Neuronal stem cell (in vitro differentiated cells): ENCODE results near the gene CRIP3.

Experiments used
- DNase-seq: peaks from one replicate; pipeline ENCODE4 v3.0.0-alpha.2; 2013; ENCODE audit warnings: low spot score
- H2AFZ ChIP-seq: one replicate; pipeline ENCODE4 v1.6.1; 2013; ENCODE audit warnings: mild to moderate bottlenecking, low read length, inconsistent platforms
- H2AK5ac ChIP-seq: 2 replicates; pipeline ENCODE4 v1.6.1; 2013; ENCODE audit warnings: low read depth, mild to moderate bottlenecking, inconsistent platforms, low read length, moderate library complexity, mixed read lengths
- H2BK120ac ChIP-seq: 2 replicates; pipeline ENCODE4 v1.6.1; 2013; ENCODE audit warnings: low read depth, mild to moderate bottlenecking, inconsistent platforms, low read length, moderate library complexity, mixed read lengths
- H2BK12ac ChIP-seq: one replicate; pipeline ENCODE4 v1.6.1; 2013; ENCODE audit warnings: low read length, inconsistent platforms
- H2BK15ac ChIP-seq: 2 replicates; pipeline ENCODE4 v1.6.1; 2013; ENCODE audit warnings: mild to moderate bottlenecking, low read length, inconsistent platforms, mixed read lengths
- H2BK5ac ChIP-seq: one replicate; pipeline ENCODE4 v1.6.1; 2013; ENCODE audit warnings: inconsistent platforms, mild to moderate bottlenecking, low read length, moderate library complexity
- H3K14ac ChIP-seq: one replicate; pipeline ENCODE4 v1.6.1; 2013; ENCODE audit warnings: low read length, inconsistent platforms
- H3K18ac ChIP-seq: 2 replicates; pipeline ENCODE4 v1.6.1; 2013; ENCODE audit warnings: low read length, inconsistent platforms
- H3K23ac ChIP-seq: 2 replicates; pipeline ENCODE4 v1.6.1; 2013; ENCODE audit warnings: low read depth, mild to moderate bottlenecking, mixed read lengths, low read length, inconsistent platforms; ENCODE audit not compliant: poor library complexity
- H3K27ac ChIP-seq: replicated peaks from 3 replicates; pipeline ENCODE4 v1.5.1; 2013; ENCODE audit warnings: low read length, inconsistent platforms
- H3K27me3 ChIP-seq, 3 experiments: 2 replicates each; pipeline ENCODE4 v1.6.1; 2013; ENCODE audit warnings: low read length in 3 of 3, mild to moderate bottlenecking in 2 of 3, inconsistent platforms in 1 of 3, low read depth in 1 of 3, mixed read lengths in 1 of 3, moderate library complexity in 1 of 3; ENCODE audit not compliant: control insufficient read depth in 3 of 3, insufficient read depth in 3 of 3
- H3K36me3 ChIP-seq, 2 donors: replicated peaks in 1 of 2; 2 replicates each; pipeline ENCODE4 v1.6.1; 2013; ENCODE audit warnings: low read length in 2 of 2; ENCODE audit not compliant: control insufficient read depth in 2 of 2, insufficient read depth in 2 of 2
- H3K4ac ChIP-seq: 2 replicates; pipeline ENCODE4 v1.6.1; 2013; ENCODE audit warnings: inconsistent platforms, mild to moderate bottlenecking, low read length, moderate library complexity
- H3K4me1 ChIP-seq, 2 donors: 1 replicate in 1 of 2; 2 replicates in 1 of 2; pipeline ENCODE4 v1.6.1; 2013; ENCODE audit warnings: low read length in 2 of 2, low read depth in 1 of 2; ENCODE audit not compliant: control insufficient read depth in 2 of 2, insufficient read depth in 1 of 2
- H3K4me2 ChIP-seq: one replicate; pipeline ENCODE4 v1.6.1; 2013; ENCODE audit warnings: mild to moderate bottlenecking, low read length, inconsistent platforms; ENCODE audit not compliant: insufficient read depth, poor library complexity, severe bottlenecking
- H3K4me3 ChIP-seq, 2 donors: 2 replicates each; pipeline ENCODE4 v1.5.1; 2013; ENCODE audit warnings: low read length in 2 of 2, mild to moderate bottlenecking in 2 of 2, inconsistent platforms in 1 of 2, moderate library complexity in 1 of 2
- H3K79me1 ChIP-seq: one replicate; pipeline ENCODE4 v1.6.1; 2013; ENCODE audit warnings: low read depth, mild to moderate bottlenecking, inconsistent platforms, low read length, moderate library complexity
- H3K9ac ChIP-seq: one replicate; pipeline ENCODE4 v1.6.1; 2013; ENCODE audit warnings: mild to moderate bottlenecking, low read depth, low read length, inconsistent platforms; ENCODE audit not compliant: poor library complexity
- H3K9me3 ChIP-seq, 2 donors: replicated peaks in 1 of 2; 2 replicates each; pipeline versions ENCODE3 to v1.6.1; 2013; ENCODE audit warnings: low read length in 2 of 2, mild to moderate bottlenecking in 2 of 2, inconsistent platforms in 1 of 2, low read depth in 1 of 2, mixed read lengths in 1 of 2, moderate library complexity in 1 of 2; ENCODE audit not compliant: control insufficient read depth in 2 of 2, insufficient read depth in 1 of 2
- H4K8ac ChIP-seq: one replicate; pipeline ENCODE4 v1.6.1; 2013; ENCODE audit warnings: low read depth, mild to moderate bottlenecking, inconsistent platforms, low read length, moderate library complexity
- H4K91ac ChIP-seq: one replicate; pipeline ENCODE4 v1.6.1; 2013; ENCODE audit warnings: low read length, low read depth, mild to moderate bottlenecking, inconsistent platforms; ENCODE audit not compliant: poor library complexity
- whole genome bisulfite sequencing, 2 donors: extraction: QIAGEN DNeasy Blood & Tissue Kit; methylation state at CpG; one replicate each; pipeline ENCODE4 v1.1.7; 2013; ENCODE audit warnings: missing lambda C conversion rate in 2 of 2, mixed read lengths in 1 of 2; ENCODE audit not compliant: insufficient read length in 2 of 2, insufficient replicate concordance in 1 of 2; ENCODE audit errors: extremely low coverage in 2 of 2; 5-methylcytosine and 5-hydroxymethylcytosine counted together

The CRIP3 gene

GRCh38 chr6:43292341-43292740, 16.3 kb downstream of the CRIP3 start:
- H4K8ac ChIP-seq = no peak overlapping the region
- H3K9me3 ChIP-seq = no peaks in the 10 kb centered on the region
- no peak for DNase-seq
- no peak overlapping the region for H4K91ac ChIP-seq
- no peak overlapping the region for H3K4ac ChIP-seq
- peaks cover 0 to 23% (median 0%) of the 10 kb centered on the region in 3 experiments for H3K27me3 ChIP-seq
- H3K36me3 ChIP-seq = no peaks in the 10 kb centered on the region
- H2BK5ac ChIP-seq = no peak overlapping the region
- H2BK120ac ChIP-seq = no peak overlapping the region
- H3K4me3 ChIP-seq = no peak overlapping the region
- H3K79me1 ChIP-seq = no peaks in the 10 kb centered on the region
- H3K23ac ChIP-seq = no peak overlapping the region
- no peak overlapping the region for H2AK5ac ChIP-seq
- no peak overlapping the region for H3K9ac ChIP-seq
- peaks cover 5 to 9% of the 10 kb centered on the region in 2 donors for H3K4me1 ChIP-seq
- H3K27ac ChIP-seq = no peak overlapping the region
- H3K4me2 ChIP-seq = no peak overlapping the region
- no peak overlapping the region for H2BK15ac ChIP-seq
- no peak overlapping the region for H3K18ac ChIP-seq
- no peak overlapping the region for H2AFZ ChIP-seq
- WGBS, 2 donors = no CpG with 5 or more reads among the region's 6 CpGs
- H2BK12ac ChIP-seq = no peak overlapping the region
- H3K14ac ChIP-seq = no peak overlapping the region

GRCh38 chr6:43291708-43292107, 16.9 kb downstream of the CRIP3 start:
- no peak overlapping the region for H2BK120ac ChIP-seq
- no CpG with 5 or more reads among the region's 2 CpGs for WGBS, 2 donors

GRCh38 chr6:43290905-43291355, 17.7 kb downstream of the CRIP3 start:
- Histone ChIP-seq H4K91ac (no peak overlapping the region), H3K79me1 (no peaks in the 10 kb centered on the region), H3K27me3 (peaks cover 0 to 17% (median 0%) of the 10 kb centered on the region in 3 experiments), H2BK120ac (no peak overlapping the region), H4K8ac (no peak overlapping the region), H3K4ac (no peak overlapping the region), H3K18ac (no peak overlapping the region), H2BK15ac (no peak overlapping the region), H2BK12ac (no peak overlapping the region), H3K27ac (no peak overlapping the region), H3K23ac (no peak overlapping the region), H3K14ac (no peak overlapping the region), H3K4me1 (peaks cover 0 to 1% of the 10 kb centered on the region in 2 donors), H3K4me3 (no peak overlapping the region), H3K9me3 (no peaks in the 10 kb centered on the region), H3K4me2 (no peak overlapping the region), H3K9ac (no peak overlapping the region), H2AK5ac (no peak overlapping the region), H2BK5ac (no peak overlapping the region), H2AFZ (no peak overlapping the region), H3K36me3 (no peaks in the 10 kb centered on the region)
- WGBS, 2 donors = no CpG with 5 or more reads among the region's 6 CpGs
- DNase-seq = no peak

More at GRCh38 chr6:43291708-43292107, 16.9 kb downstream of the CRIP3 start:
- H3K9ac ChIP-seq = no peak overlapping the region
- H3K27ac ChIP-seq = no peak overlapping the region
- no peak overlapping the region for H3K4me2 ChIP-seq
- DNase-seq = no peak
- no peak overlapping the region for H2BK5ac ChIP-seq
- H3K4me3 ChIP-seq = no peak overlapping the region
- H2AFZ ChIP-seq = no peak overlapping the region
- H3K79me1 ChIP-seq = no peaks in the 10 kb centered on the region
- no peak overlapping the region for H2BK12ac ChIP-seq
- H3K23ac ChIP-seq = no peak overlapping the region
- H3K27me3 ChIP-seq = peaks cover 0 to 21% (median 0%) of the 10 kb centered on the region in 3 experiments
- no peak overlapping the region for H4K91ac ChIP-seq
- no peak overlapping the region for H4K8ac ChIP-seq
- H3K4ac ChIP-seq = no peak overlapping the region
- H3K4me1 ChIP-seq = peaks cover 2 to 4% of the 10 kb centered on the region in 2 donors
- no peak overlapping the region for H2BK15ac ChIP-seq
- H3K36me3 ChIP-seq = no peaks in the 10 kb centered on the region
- no peak overlapping the region for H3K14ac ChIP-seq
- H3K18ac ChIP-seq = no peak overlapping the region
- no peaks in the 10 kb centered on the region for H3K9me3 ChIP-seq
- H2AK5ac ChIP-seq = no peak overlapping the region

- Histone ChIP-seq H4K8ac (no peak overlapping the region), H3K27ac (no peak overlapping the region), H2AFZ (no peak overlapping the region), H3K79me1 (no peaks in the 10 kb centered on the region), H2BK120ac (no peak overlapping the region), H2BK12ac (no peak overlapping the region), H3K36me3 (no peaks in the 10 kb centered on the region), H3K27me3 (peaks cover 0 to 17% (median 0%) of the 10 kb centered on the region in 3 experiments), H3K9ac (no peak overlapping the region), H3K18ac (no peak overlapping the region), H3K9me3 (no peaks in the 10 kb centered on the region), H2AK5ac (no peak overlapping the region), H3K4ac (no peak overlapping the region), H3K14ac (no peak overlapping the region), H2BK15ac (no peak overlapping the region), H3K4me3 (no peak overlapping the region), H3K4me2 (no peak overlapping the region), H4K91ac (no peak overlapping the region), H3K23ac (no peak overlapping the region), H2BK5ac (no peak overlapping the region), H3K4me1 (peaks cover 0 to 1% of the 10 kb centered on the region in 2 donors)
- WGBS, 2 donors = no CpG with 5 or more reads among the region's 3 CpGs
- DNase-seq = no peak
Measured at GRCh38 chr6:43290339-43290904, 18.2 kb downstream of the CRIP3 start.
